ENCODE data around the gene GPSM1. TPM values are rescaled to one million over a fixed set of nuclear protein-coding genes. Genes with fewer than 3 reads are reported as not detected.
A peak's percentile ranks its signal among the peaks of the same experiment; 100 is the strongest.

GPSM1 gene
- total and polyA plus RNA-seq, 9 of the 15 experiments (the other 6 are each of a cell fraction or from before 2014, with no cell fraction given) = 0.04 to 14.2 (median 3.1) TPM

- peak; percentile 26; the same call in 1 of the 2 replicates for TF ChIP-seq STAG1 (CRISPR knock-in tag; IDR thresholded peaks at IDR 0.05; ENCODE audit: borderline replicate concordance)
These were observed 14.9 kb upstream of the GPSM1 start (continued) for GRCh38 chr9:136312436-136312835.

- Histone ChIP-seq H2AFZ (ENCODE audit: low read depth, low read length) (no peak overlapping the region), H3K4me3 (no peak overlapping the region), H3K27ac (ENCODE audit: extremely low read depth, low read depth, low read length) (no peak overlapping the region), H3K9me3 (replicated peaks; ENCODE audit: control insufficient read depth, insufficient read depth, low read depth, low read length) (peaks cover 11% of the 10 kb centered on the region), H3K4me1 (replicated peaks in 1 of 2; ENCODE audit: control insufficient read depth in 2 of 2, insufficient read depth in 2 of 2, low read length in 2 of 2) (peaks cover 0 to 39% of the 10 kb centered on the region in 2 experiments; a peak in 3 of 5 replicates), H3K79me2 (ENCODE audit: control insufficient read depth, insufficient read depth, low read length) (no peaks in the 10 kb centered on the region), H3K9me1 (ENCODE audit: control insufficient read depth, insufficient read depth, low read length) (no peaks in the 10 kb centered on the region), H3K27me3 (ENCODE audit: control insufficient read depth in 2 of 2, insufficient read depth in 2 of 2, low read length in 2 of 2) (peaks cover 0 to 22% of the 10 kb centered on the region in 2 experiments; a peak in 2 of 5 replicates), H3K36me3 (ENCODE audit: control insufficient read depth, insufficient read depth, low read length) (no peaks in the 10 kb centered on the region; the same call in 2 of the 3 replicates), H3K9ac (ENCODE audit: insufficient read depth in 1 of 2, low read depth in 2 of 2, low read length in 2 of 2) (no peak overlapping the region), H3K4me2 (ENCODE audit: insufficient read depth, low read length) (no peak overlapping the region), H4K20me1 (replicated peaks; ENCODE audit: control insufficient read depth, insufficient read depth, low read length) (no peaks in the 10 kb centered on the region)
- TF ChIP-seq ARID1B (IDR thresholded peaks at IDR 0.05) = no peak
- no peak for TF ChIP-seq XRCC4 (IDR thresholded peaks at IDR 0.05; ENCODE audit: extremely low read depth, insufficient read depth, insufficient read length)
- 0 out of 2 replicates have a peak, but pooled peaks have one; percentile 19 for TF ChIP-seq SPI1 (IDR thresholded peaks at IDR 0.05; ENCODE audit: borderline replicate concordance, low read depth, low read length)
- TF ChIP-seq CTCF (IDR thresholded peaks at IDR 0.05 in 2 of 3, conservative IDR thresholded peaks at IDR 0.05 in 1 of 3; ENCODE audit: insufficient read depth in 2 of 3, low read depth in 1 of 3, low read length in 3 of 3) = peak; percentile 6 to 18 (median 8); a peak in 2 of 6 replicates
- ChIA-PET CTCF (ENCODE audit: low intra/inter-chr PET ratio) (interaction anchor here (0.6 to 1.7 kb wide), 3 partner anchors 26 to 317 kb away, joined by 3 to 7 read pairs (median 5); partner anchors contain the start of gene SNAPC4), POLR2A (interaction anchor here (0.5 to 1.1 kb wide), 5 partner anchors 11 to 1180 kb away, joined by 3 to 6 read pairs (median 3); no protein-coding TSS in a partner anchor)
- peak; percentile 14; the same call in 2 of the 3 replicates for ATAC-seq
- intact Hi-C loops (cut with micrococcal nuclease) (no loop called here), in situ Hi-C loops (cut with MboI) (no loop called here)
- DNase-seq (ENCODE audit: extremely low read depth in 1 of 4, low spot score in 3 of 4) = no peak
- BruUV-seq (replicated peaks) = no TSS peak
- FAIRE-seq = no peak
- WGBS (ENCODE audit: insufficient coverage, low coverage, missing lambda C conversion rate) = 23% methylated on average over 17 of the region's 18 CpGs
These were observed 14.0 kb upstream of the GPSM1 start for GRCh38 chr9:136313111-136314055.

All from K562 (cell line).